HFFc6 (cell line): Measurements from ENCODE around the gene CTNND2. TPM values are rescaled to one million over a fixed set of nuclear protein-coding genes. Genes with fewer than 3 reads are reported as not detected.

Experiments used
- DNase-seq: peaks from one replicate; pipeline ENCODE4 v3.0.0-alpha.2; 2018
- H3K27ac Mint-ChIP-seq: 2 replicates; pipeline ENCODE4 v1.8.0; 2020; ENCODE audit warnings: mild to moderate bottlenecking, mixed read lengths
- H3K27me3 Mint-ChIP-seq: 2 replicates; pipeline ENCODE4 v1.8.0; 2021; ENCODE audit warnings: mild to moderate bottlenecking, moderate library complexity, mixed read lengths; ENCODE audit not compliant: insufficient read depth
- H3K36me3 Mint-ChIP-seq: 2 replicates; pipeline ENCODE4 v1.8.0; 2021; ENCODE audit warnings: low read depth, mixed read lengths
- H3K4me1 Mint-ChIP-seq: 2 replicates; pipeline ENCODE4 v1.8.0; 2020; ENCODE audit warnings: low read depth, mixed read lengths
- H3K4me3 Mint-ChIP-seq: 2 replicates; pipeline ENCODE4 v1.8.0; 2020; ENCODE audit warnings: mild to moderate bottlenecking, moderate library complexity, mixed read lengths
- H3K9me3 Mint-ChIP-seq: 2 replicates; pipeline ENCODE4 v1.8.0; 2020; ENCODE audit warnings: mild to moderate bottlenecking, mixed read lengths
- total RNA-seq, 6 experiments: library from RNA; stranded (reverse); fragmentation: NEBNext Ultra II Directional; extraction: Animal tissue kit (Norgen Biotek cat#: 25700); gene quantifications; 2 replicates in 1 of 6; 3 replicates in 5 of 6; pipeline ENCODE4 v1.2.3, GENCODE V29; 2021
- TF ChIP-seq, protein P1 (sequence below): fragments of 200-600 bp; sonication (generic); IDR thresholded peaks from 2 replicates; pipeline ENCODE4 v1.5.0; 2021; ENCODE audit warnings: antibody characterized with exemption, mild to moderate bottlenecking

Gene CTNND2
- total RNA-seq, 6 experiments from 2014 or later: not detected

DNA sequence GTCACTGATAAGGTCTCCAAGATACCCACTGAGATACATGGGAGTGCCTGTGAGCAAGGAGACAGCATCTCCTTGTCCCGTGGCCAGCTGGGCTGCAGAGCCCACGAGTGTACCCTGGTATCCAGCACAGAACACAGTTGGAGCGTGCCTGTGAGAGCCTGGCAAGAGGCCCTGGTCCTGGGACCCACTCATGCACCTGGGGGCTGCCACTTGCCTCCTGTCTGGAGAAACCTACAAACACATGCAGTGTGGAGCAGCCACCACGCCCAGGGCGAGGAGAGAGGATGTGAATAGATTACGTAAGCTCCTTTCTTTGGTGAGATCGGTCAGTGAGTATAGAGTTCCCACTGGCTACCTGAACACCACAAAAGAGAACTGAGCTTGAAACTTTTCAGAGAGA lies 88.3 kb downstream of the CTNND2 start:
- Mint-ChIP-seq H3K27ac (no peak overlapping the region), H3K4me3 (no peak overlapping the region), H3K4me1 (no peaks in the 10 kb centered on the region), H3K9me3 (peaks cover 33% of the 10 kb centered on the region), H3K27me3 (no peaks in the 10 kb centered on the region), H3K36me3 (no peaks in the 10 kb centered on the region)
- no peak for DNase-seq
- TF ChIP-seq, protein P1, sequence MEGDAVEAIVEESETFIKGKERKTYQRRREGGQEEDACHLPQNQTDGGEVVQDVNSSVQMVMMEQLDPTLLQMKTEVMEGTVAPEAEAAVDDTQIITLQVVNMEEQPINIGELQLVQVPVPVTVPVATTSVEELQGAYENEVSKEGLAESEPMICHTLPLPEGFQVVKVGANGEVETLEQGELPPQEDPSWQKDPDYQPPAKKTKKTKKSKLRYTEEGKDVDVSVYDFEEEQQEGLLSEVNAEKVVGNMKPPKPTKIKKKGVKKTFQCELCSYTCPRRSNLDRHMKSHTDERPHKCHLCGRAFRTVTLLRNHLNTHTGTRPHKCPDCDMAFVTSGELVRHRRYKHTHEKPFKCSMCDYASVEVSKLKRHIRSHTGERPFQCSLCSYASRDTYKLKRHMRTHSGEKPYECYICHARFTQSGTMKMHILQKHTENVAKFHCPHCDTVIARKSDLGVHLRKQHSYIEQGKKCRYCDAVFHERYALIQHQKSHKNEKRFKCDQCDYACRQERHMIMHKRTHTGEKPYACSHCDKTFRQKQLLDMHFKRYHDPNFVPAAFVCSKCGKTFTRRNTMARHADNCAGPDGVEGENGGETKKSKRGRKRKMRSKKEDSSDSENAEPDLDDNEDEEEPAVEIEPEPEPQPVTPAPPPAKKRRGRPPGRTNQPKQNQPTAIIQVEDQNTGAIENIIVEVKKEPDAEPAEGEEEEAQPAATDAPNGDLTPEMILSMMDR: no peak

DNA sequence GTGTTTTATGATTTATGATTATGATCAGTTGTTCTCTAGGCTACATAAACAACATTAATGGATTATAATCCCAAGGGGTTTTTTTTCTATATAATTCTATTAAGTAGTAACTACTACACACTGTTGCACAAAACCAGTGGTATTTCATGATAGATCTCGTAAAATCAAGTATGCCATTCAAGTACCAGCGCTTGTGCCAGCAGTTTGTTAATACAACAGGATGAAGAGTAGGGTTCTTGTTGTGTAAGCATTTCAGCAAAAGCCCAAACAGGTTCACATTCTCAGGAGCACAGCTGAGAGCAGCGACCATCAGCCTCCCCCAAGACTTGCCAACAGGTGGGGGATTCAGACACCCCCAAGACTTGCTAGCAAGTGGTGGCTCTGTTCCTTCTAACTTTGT lies 88.8 kb downstream of the CTNND2 start:
- no peak overlapping the region for H3K27ac Mint-ChIP-seq
- no peak overlapping the region for H3K4me3 Mint-ChIP-seq
- peaks cover 31% of the 10 kb centered on the region for H3K9me3 Mint-ChIP-seq
- DNase-seq: no peak
- H3K4me1 Mint-ChIP-seq: no peaks in the 10 kb centered on the region
- no peaks in the 10 kb centered on the region for H3K27me3 Mint-ChIP-seq
- TF ChIP-seq, protein P1: no peak
- no peaks in the 10 kb centered on the region for H3K36me3 Mint-ChIP-seq

DNA sequence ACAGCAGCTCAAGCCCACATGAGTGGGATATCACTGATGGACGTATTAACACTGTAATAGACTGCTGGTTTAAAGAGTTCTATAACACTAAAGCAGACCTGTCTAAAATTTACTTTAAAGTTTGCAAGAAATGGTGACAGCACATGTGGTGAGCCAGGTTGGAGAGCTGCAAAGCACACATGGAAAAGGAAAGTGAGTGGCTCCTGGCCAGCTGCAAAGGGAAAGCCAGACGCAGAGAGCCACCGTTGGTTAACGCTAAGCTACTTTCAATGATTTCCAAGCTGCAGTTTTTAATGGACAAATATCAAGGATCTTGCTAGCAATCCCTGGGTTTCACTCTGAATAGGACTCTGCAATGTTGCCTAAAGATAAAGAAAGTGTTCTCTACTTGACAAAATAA lies 89.9 kb downstream of the CTNND2 start:
- no peak for DNase-seq
- TF ChIP-seq, protein P1: no peak
- no peaks in the 10 kb centered on the region for H3K36me3 Mint-ChIP-seq
- no peaks in the 10 kb centered on the region for H3K27me3 Mint-ChIP-seq
- H3K9me3 Mint-ChIP-seq: peaks cover 29% of the 10 kb centered on the region
- no peak overlapping the region for H3K27ac Mint-ChIP-seq
- no peak overlapping the region for H3K4me3 Mint-ChIP-seq
- H3K4me1 Mint-ChIP-seq: no peaks in the 10 kb centered on the region

DNA sequence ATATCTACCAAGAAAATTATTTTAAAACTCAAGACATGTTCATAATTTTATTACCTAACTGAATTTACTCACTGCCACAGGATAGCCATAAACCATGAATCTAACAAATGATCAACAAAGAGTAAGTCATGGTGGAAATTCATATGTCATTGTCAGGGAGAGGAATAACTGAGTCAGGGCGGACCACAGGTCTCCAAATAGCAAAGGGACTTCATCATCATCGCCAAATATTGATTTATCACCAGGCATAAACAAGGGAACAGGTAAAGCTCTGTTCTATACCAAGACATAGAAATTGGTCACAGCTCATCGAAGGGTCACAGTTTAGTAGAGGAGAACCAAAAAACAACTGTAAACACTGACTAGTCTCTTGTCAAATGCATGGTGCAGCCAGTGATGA lies 94.8 kb downstream of the CTNND2 start:
- Mint-ChIP-seq H3K9me3 (peaks cover 15% of the 10 kb centered on the region), H3K4me3 (no peak overlapping the region), H3K36me3 (no peaks in the 10 kb centered on the region), H3K27me3 (no peaks in the 10 kb centered on the region), H3K4me1 (no peaks in the 10 kb centered on the region), H3K27ac (no peak overlapping the region)
- TF ChIP-seq, protein P1: no peak
- no peak for DNase-seq

DNA sequence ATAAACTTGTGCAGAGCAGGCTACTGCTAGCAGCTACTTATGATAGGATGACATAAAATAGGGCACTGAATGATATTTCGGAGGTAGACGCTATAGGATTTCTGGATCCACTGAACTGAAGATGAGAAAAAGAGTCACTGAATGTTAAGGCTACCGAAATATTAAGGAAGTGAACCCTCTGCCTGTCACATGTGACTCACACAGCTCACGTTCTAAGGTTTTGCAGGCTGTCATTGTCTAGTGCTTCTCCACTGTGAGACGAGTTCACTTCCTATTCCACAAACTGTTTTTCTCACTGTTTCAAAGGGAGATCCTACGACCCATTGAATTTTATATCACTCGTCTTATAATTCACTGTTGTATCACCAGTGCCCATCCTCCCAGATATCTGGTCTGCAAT lies 100.8 kb downstream of the CTNND2 start:
- no peaks in the 10 kb centered on the region for H3K36me3 Mint-ChIP-seq
- no peak for DNase-seq
- no peaks in the 10 kb centered on the region for H3K4me1 Mint-ChIP-seq
- no peaks in the 10 kb centered on the region for H3K27me3 Mint-ChIP-seq
- H3K27ac Mint-ChIP-seq: no peak overlapping the region
- no peak overlapping the region for H3K4me3 Mint-ChIP-seq
- H3K9me3 Mint-ChIP-seq: peaks cover 15% of the 10 kb centered on the region
- TF ChIP-seq, protein P1: no peak

DNA sequence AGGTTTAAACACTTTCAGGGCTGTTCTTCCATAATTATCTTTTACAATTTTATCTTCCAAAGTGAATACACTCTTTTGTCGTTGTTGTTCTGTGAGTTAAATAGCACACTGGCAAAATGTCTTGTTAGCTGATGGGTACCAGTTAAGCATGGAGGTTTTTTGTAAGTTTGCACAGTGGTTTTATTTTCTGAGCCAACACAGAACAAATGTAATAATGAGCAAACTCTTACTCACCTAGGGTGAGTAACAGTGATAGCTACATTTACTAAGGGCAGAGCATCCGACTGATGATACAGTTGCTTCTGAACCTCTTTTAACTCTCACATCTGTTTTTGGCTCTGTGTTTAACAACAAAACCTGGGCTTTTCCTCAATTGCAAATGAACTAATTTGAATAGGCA lies 103.2 kb downstream of the CTNND2 start:
- H3K36me3 Mint-ChIP-seq: no peaks in the 10 kb centered on the region
- no peak for DNase-seq
- H3K4me1 Mint-ChIP-seq: no peaks in the 10 kb centered on the region
- no peak overlapping the region for H3K27ac Mint-ChIP-seq
- H3K4me3 Mint-ChIP-seq: no peak overlapping the region
- H3K9me3 Mint-ChIP-seq: peaks cover 17% of the 10 kb centered on the region
- TF ChIP-seq, protein P1: no peak
- no peaks in the 10 kb centered on the region for H3K27me3 Mint-ChIP-seq
